ENCODE data around the gene SUSD1.
"Not testable (repeated sequence)": the region's sequence is repeated elsewhere in the genome, so short reads cannot be mapped to it uniquely, and the experiment has no call there.

The SUSD1 gene

GRCh38 chr9:112128399-112128798 is 46.7 kb downstream of the SUSD1 start:
- DNase-seq, result not testable (repeated sequence)

GRCh38 chr9:112127281-112127680 is 47.8 kb downstream of the SUSD1 start:
- no peak for DNase-seq

GRCh38 chr9:112125951-112126388 is 49.1 kb downstream of the SUSD1 start:
- no peak for DNase-seq

- DNase-seq, result no peak
Measured at GRCh38 chr9:112124156-112124555, 50.9 kb downstream of the SUSD1 start.

GRCh38 chr9:112121633-112122032 is 53.5 kb downstream of the SUSD1 start:
- no peak for DNase-seq

- no peak for DNase-seq
Measured at GRCh38 chr9:112120439-112120925, 54.6 kb downstream of the SUSD1 start.

- no peak for DNase-seq
Measured at GRCh38 chr9:112120030-112120341, 55.1 kb downstream of the SUSD1 start.

GRCh38 chr9:112119225-112120029 is 55.7 kb downstream of the SUSD1 start:
- no peak for DNase-seq

GRCh38 chr9:112118009-112118408 is 57.1 kb downstream of the SUSD1 start:
- DNase-seq, result no peak

- no peak for DNase-seq
Measured at GRCh38 chr9:112115970-112116753, 58.9 kb downstream of the SUSD1 start.

GRCh38 chr9:112115109-112115508 is 60.0 kb downstream of the SUSD1 start:
- no peak for DNase-seq

- DNase-seq, result no peak
Measured at GRCh38 chr9:112112941-112113681, 62.0 kb downstream of the SUSD1 start.

- DNase-seq, result no peak
Measured at GRCh38 chr9:112112519-112112918, 62.6 kb downstream of the SUSD1 start.

GRCh38 chr9:112111461-112111860 is 63.6 kb downstream of the SUSD1 start:
- DNase-seq, result no peak

- DNase-seq, result no peak
Measured at GRCh38 chr9:112110777-112111113, 64.4 kb downstream of the SUSD1 start.

- no peak for DNase-seq
Measured at GRCh38 chr9:112110094-112110776, 64.9 kb downstream of the SUSD1 start.

GRCh38 chr9:112104901-112105300 is 70.2 kb downstream of the SUSD1 start:
- DNase-seq, result no peak

GRCh38 chr9:112104401-112104800 is 70.7 kb downstream of the SUSD1 start:
- no peak for DNase-seq

GRCh38 chr9:112103405-112103804 is 71.7 kb downstream of the SUSD1 start:
- no peak for DNase-seq

- peak; percentile 71 to 74 for DNase-seq
Measured at GRCh38 chr9:112097712-112098688, 77.1 kb downstream of the SUSD1 start.

- DNase-seq, result no peak
Measured at GRCh38 chr9:112094948-112095681, 80.0 kb downstream of the SUSD1 start.
